Activated CD8-positive, alpha-beta memory T cell treated with anti-CD3 and anti-CD28 coated beads for 1 hour (primary cell): ENCODE results near the gene LGR6.

Experiments
- DNase-seq, 2 donors: peaks; one replicate each; pipeline ENCODE4 v3.0.0-alpha.2; 2020; ENCODE audit warnings: low read depth in 1 of 2; ENCODE audit errors: extremely low read depth in 1 of 2

Gene LGR6

GRCh38 chr1:202283991-202284390, 90.4 kb downstream of the LGR6 start:
- no peak for DNase-seq

- DNase-seq = no peak
These were observed 92.3 kb downstream of the LGR6 start for GRCh38 chr1:202285908-202286307.

GRCh38 chr1:202286622-202287097, 93.1 kb downstream of the LGR6 start:
- no peak for DNase-seq

- no peak for DNase-seq
These were observed 93.6 kb downstream of the LGR6 start for GRCh38 chr1:202287196-202287595.

GRCh38 chr1:202288177-202288576, 94.6 kb downstream of the LGR6 start:
- DNase-seq = no peak

GRCh38 chr1:202289009-202289408, 95.4 kb downstream of the LGR6 start:
- no peak for DNase-seq

- no peak for DNase-seq
These were observed 97.4 kb downstream of the LGR6 start for GRCh38 chr1:202291001-202291400.

GRCh38 chr1:202291961-202292712, 98.5 kb downstream of the LGR6 start:
- DNase-seq = no peak

GRCh38 chr1:202292773-202293172, 99.2 kb downstream of the LGR6 start:
- DNase-seq = no peak

GRCh38 chr1:202293569-202293968, 100.0 kb downstream of the LGR6 start:
- DNase-seq = no peak

- no peak for DNase-seq
These were observed 108.6 kb downstream of the LGR6 start for GRCh38 chr1:202302166-202302565.

GRCh38 chr1:202304375-202304774, 110.8 kb downstream of the LGR6 start:
- DNase-seq = no peak

GRCh38 chr1:202305168-202305567, 111.6 kb downstream of the LGR6 start:
- DNase-seq = no peak

- no peak for DNase-seq
These were observed 113.1 kb downstream of the LGR6 start for GRCh38 chr1:202306535-202307345.

GRCh38 chr1:202310071-202310725, 116.6 kb downstream of the LGR6 start:
- DNase-seq = no peak

GRCh38 chr1:202310746-202311145, 117.1 kb downstream of the LGR6 start:
- DNase-seq = no peak

- no peak for DNase-seq
These were observed 118.5 kb downstream of the LGR6 start for GRCh38 chr1:202311875-202312635.

- DNase-seq = peak; percentile 52 to 68
These were observed 122.1 kb downstream of the LGR6 start for GRCh38 chr1:202315576-202316168.

GRCh38 chr1:202316186-202316585, 122.6 kb downstream of the LGR6 start:
- no peak for DNase-seq
